ENCODE data around the gene ACAP3.

ACAP3 gene

DNA sequence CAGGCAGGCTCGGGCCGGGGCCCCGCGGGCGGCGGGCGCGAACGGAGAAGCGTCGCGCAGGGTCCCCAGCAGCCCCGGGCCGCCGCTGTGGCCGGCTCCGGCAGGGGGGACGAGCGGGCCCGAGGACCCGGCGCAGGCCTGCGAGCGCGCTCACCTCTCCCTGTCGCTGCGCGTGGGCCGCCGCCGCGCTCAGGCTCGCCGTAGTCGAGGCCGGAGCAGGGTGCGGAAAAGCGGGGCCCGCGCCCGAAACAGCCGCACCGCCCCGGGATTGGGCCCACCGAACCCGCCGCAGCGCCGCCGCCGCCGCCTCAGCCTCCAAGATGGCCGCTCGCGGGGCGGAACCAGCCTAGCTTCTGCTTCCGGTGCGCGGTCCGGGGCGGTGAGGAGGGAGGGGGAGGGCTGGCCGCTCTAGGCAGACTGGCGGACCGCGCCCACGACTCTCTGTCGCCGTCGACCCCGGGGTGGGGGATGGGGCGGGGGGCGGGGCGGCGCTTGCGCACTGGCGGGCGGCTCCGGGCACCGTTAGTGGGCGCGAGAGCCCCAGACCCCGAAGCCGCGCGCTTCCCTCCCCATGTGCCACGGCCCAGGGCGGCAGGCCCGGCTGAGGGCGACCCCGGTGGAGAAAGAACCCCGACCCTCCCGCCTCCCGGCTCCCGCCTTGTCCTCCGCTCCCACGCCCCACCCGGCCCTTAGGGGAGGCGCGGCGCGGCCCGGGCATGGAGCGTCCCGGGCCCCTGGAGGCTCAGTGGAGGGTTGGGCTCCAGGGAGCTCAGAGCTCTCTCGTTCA lies 34.0 kb downstream of the ACAP3 start, which contains the start of gene UBE2J2:
UBE2J2 (minus strand) TSS at position 343 of the 787 bp plus-strand sequence. CDS start 5,862 bp downstream, outside the sequence.
- Histone ChIP-seq H3K79me1 (ENCODE audit: low read depth, low read length) (peaks cover 19% of the 10 kb centered on the region), H2BK12ac (ENCODE audit: low read length) (peak within 1 kb of the TSS; percentile 95), H3K4me2 (ENCODE audit: insufficient read depth, low read length, poor library complexity, severe bottlenecking) (peak within 1 kb of the TSS; percentile 93), H4K8ac (ENCODE audit: low read depth, low read length) (peak within 1 kb of the TSS; percentile 98), H3K4ac (ENCODE audit: low read length) (peak within 1 kb of the TSS; percentile 89), H2BK5ac (ENCODE audit: low read length) (peak within 1 kb of the TSS; percentile 90), H3K36me3 (replicated peaks in 1 of 2; ENCODE audit: control insufficient read depth in 2 of 2, insufficient read depth in 2 of 2, low read length in 2 of 2) (peaks cover 10 to 34% of the 10 kb centered on the region in 2 donors), H3K23ac (ENCODE audit: low read depth, low read length, poor library complexity) (peak within 1 kb of the TSS; percentile 99), H3K27me3 (ENCODE audit: control insufficient read depth in 3 of 3, insufficient read depth in 3 of 3, low read depth in 1 of 3, low read length in 3 of 3) (no peaks in the 10 kb centered on the region), H3K9me3 (replicated peaks in 1 of 2; ENCODE audit: control insufficient read depth in 2 of 2, insufficient read depth in 1 of 2, low read depth in 1 of 2, low read length in 2 of 2) (peaks cover 0 to 2% of the 10 kb centered on the region in 2 donors), H3K27ac (replicated peaks; ENCODE audit: low read length) (peak within 1 kb of the TSS; percentile 22), H3K14ac (ENCODE audit: low read length) (peak within 1 kb of the TSS; percentile 98), H2AK5ac (ENCODE audit: low read depth, low read length) (peak within 1 kb of the TSS; percentile 99), H3K9ac (ENCODE audit: low read depth, low read length, poor library complexity) (peak within 1 kb of the TSS; percentile 96), H4K91ac (ENCODE audit: low read depth, low read length, poor library complexity) (peak within 1 kb of the TSS; percentile 92), H2AFZ (ENCODE audit: low read length) (peak within 1 kb of the TSS; percentile 98), H2BK120ac (ENCODE audit: low read depth, low read length) (peak within 1 kb of the TSS; percentile 87), H2BK15ac (ENCODE audit: low read length) (peak within 1 kb of the TSS; percentile 96), H3K4me1 (ENCODE audit: control insufficient read depth in 2 of 2, insufficient read depth in 1 of 2, low read depth in 1 of 2, low read length in 2 of 2) (peaks cover 14 to 20% of the 10 kb centered on the region in 2 donors), H3K4me3 (ENCODE audit: low read length in 2 of 2) (peak within 1 kb of the TSS; percentile 88 to 97), H3K18ac (ENCODE audit: low read length) (peak within 1 kb of the TSS; percentile 100)
- DNase-seq (ENCODE audit: low spot score) = peak; percentile 91
- no CpG with 5 or more reads among the region's 105 CpGs for WGBS, 2 donors (ENCODE audit: extremely low coverage in 2 of 2, insufficient read length in 2 of 2, insufficient replicate concordance in 1 of 2)

DNA sequence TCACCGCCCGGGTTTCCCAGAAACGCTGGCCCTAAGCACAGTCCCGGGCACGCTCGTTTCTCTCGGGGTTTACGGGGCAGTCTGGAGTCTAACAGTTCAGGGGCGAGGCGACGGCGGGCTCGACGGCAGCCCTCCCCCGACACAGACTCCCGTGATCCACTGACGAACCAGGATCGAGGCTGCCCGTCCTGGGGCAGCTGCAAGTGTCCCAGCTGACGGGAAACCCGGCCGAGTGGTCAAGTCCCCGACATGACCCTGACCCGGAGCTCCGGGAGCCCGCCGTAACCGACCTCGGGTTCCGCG lies 34.6 kb downstream of the ACAP3 start:
- peak overlapping the region; percentile 96 for H3K9ac ChIP-seq (ENCODE audit: low read depth, low read length, poor library complexity)
- no peak overlapping the region for H2BK15ac ChIP-seq (ENCODE audit: low read length)
- peak overlapping the region; percentile 95 for H2AK5ac ChIP-seq (ENCODE audit: low read depth, low read length)
- H3K18ac ChIP-seq (ENCODE audit: low read length) = peak overlapping the region; percentile 94
- peak overlapping the region; percentile 83 for H3K4me2 ChIP-seq (ENCODE audit: insufficient read depth, low read length, poor library complexity, severe bottlenecking)
- peaks cover 10 to 39% of the 10 kb centered on the region in 2 donors for H3K36me3 ChIP-seq (replicated peaks in 1 of 2; ENCODE audit: control insufficient read depth in 2 of 2, insufficient read depth in 2 of 2, low read length in 2 of 2)
- H2AFZ ChIP-seq (ENCODE audit: low read length) = peak overlapping the region; percentile 86
- H3K4me1 ChIP-seq (ENCODE audit: control insufficient read depth in 2 of 2, insufficient read depth in 1 of 2, low read depth in 1 of 2, low read length in 2 of 2) = peaks cover 14 to 20% of the 10 kb centered on the region in 2 donors
- no peak overlapping the region for H3K27ac ChIP-seq (replicated peaks; ENCODE audit: low read length)
- peak overlapping the region; percentile 99 for H3K23ac ChIP-seq (ENCODE audit: low read depth, low read length, poor library complexity)
- peak overlapping the region; percentile 88 to 97 for H3K4me3 ChIP-seq (ENCODE audit: low read length in 2 of 2)
- H3K14ac ChIP-seq (ENCODE audit: low read length) = peak overlapping the region; percentile 56
- no peaks in the 10 kb centered on the region for H3K27me3 ChIP-seq (ENCODE audit: control insufficient read depth in 3 of 3, insufficient read depth in 3 of 3, low read depth in 1 of 3, low read length in 3 of 3)
- H3K79me1 ChIP-seq (ENCODE audit: low read depth, low read length) = peaks cover 23% of the 10 kb centered on the region
- peak overlapping the region; percentile 37 for H3K4ac ChIP-seq (ENCODE audit: low read length)
- no peak overlapping the region for H4K91ac ChIP-seq (ENCODE audit: low read depth, low read length, poor library complexity)
- H2BK120ac ChIP-seq (ENCODE audit: low read depth, low read length) = no peak overlapping the region
- H3K9me3 ChIP-seq (replicated peaks in 1 of 2; ENCODE audit: control insufficient read depth in 2 of 2, insufficient read depth in 1 of 2, low read depth in 1 of 2, low read length in 2 of 2) = peaks cover 0 to 2% of the 10 kb centered on the region in 2 donors
- no peak for DNase-seq (ENCODE audit: low spot score)
- no peak overlapping the region for H4K8ac ChIP-seq (ENCODE audit: low read depth, low read length)
- WGBS, 2 donors (ENCODE audit: extremely low coverage in 2 of 2, insufficient read length in 2 of 2, insufficient replicate concordance in 1 of 2) = no CpG with 5 or more reads among the region's 31 CpGs
- H2BK5ac ChIP-seq (ENCODE audit: low read length) = peak overlapping the region; percentile 90
- no peak overlapping the region for H2BK12ac ChIP-seq (ENCODE audit: low read length)

GRCh38 chr1:1272341-1273208 lies 35.2 kb downstream of the ACAP3 start:
- Histone ChIP-seq H3K27ac (replicated peaks; ENCODE audit: low read length) (no peak overlapping the region), H3K4me3 (ENCODE audit: low read length in 2 of 2) (peak overlapping the region; percentile 88 to 97), H2AFZ (ENCODE audit: low read length) (no peak overlapping the region), H2AK5ac (ENCODE audit: low read depth, low read length) (peak overlapping the region; percentile 95), H3K18ac (ENCODE audit: low read length) (peak overlapping the region; percentile 33), H3K23ac (ENCODE audit: low read depth, low read length, poor library complexity) (peak overlapping the region; percentile 25), H2BK5ac (ENCODE audit: low read length) (peak overlapping the region; percentile 16), H3K79me1 (ENCODE audit: low read depth, low read length) (peaks cover 28% of the 10 kb centered on the region), H2BK12ac (ENCODE audit: low read length) (no peak overlapping the region), H3K4me1 (ENCODE audit: control insufficient read depth in 2 of 2, insufficient read depth in 1 of 2, low read depth in 1 of 2, low read length in 2 of 2) (peaks cover 14 to 20% of the 10 kb centered on the region in 2 donors), H2BK15ac (ENCODE audit: low read length) (no peak overlapping the region), H3K9me3 (replicated peaks in 1 of 2; ENCODE audit: control insufficient read depth in 2 of 2, insufficient read depth in 1 of 2, low read depth in 1 of 2, low read length in 2 of 2) (peaks cover 0 to 2% of the 10 kb centered on the region in 2 donors), H2BK120ac (ENCODE audit: low read depth, low read length) (no peak overlapping the region), H3K27me3 (ENCODE audit: control insufficient read depth in 3 of 3, insufficient read depth in 3 of 3, low read depth in 1 of 3, low read length in 3 of 3) (no peaks in the 10 kb centered on the region), H4K8ac (ENCODE audit: low read depth, low read length) (no peak overlapping the region), H3K4me2 (ENCODE audit: insufficient read depth, low read length, poor library complexity, severe bottlenecking) (peak overlapping the region; percentile 83), H4K91ac (ENCODE audit: low read depth, low read length, poor library complexity) (no peak overlapping the region), H3K36me3 (replicated peaks in 1 of 2; ENCODE audit: control insufficient read depth in 2 of 2, insufficient read depth in 2 of 2, low read length in 2 of 2) (peaks cover 12 to 45% of the 10 kb centered on the region in 2 donors), H3K9ac (ENCODE audit: low read depth, low read length, poor library complexity) (peak overlapping the region; percentile 96), H3K4ac (ENCODE audit: low read length) (peak overlapping the region; percentile 37), H3K14ac (ENCODE audit: low read length) (no peak overlapping the region)
- no peak for DNase-seq (ENCODE audit: low spot score)
- WGBS, 2 donors (ENCODE audit: extremely low coverage in 2 of 2, insufficient read length in 2 of 2, insufficient replicate concordance in 1 of 2) = no CpG with 5 or more reads among the region's 43 CpGs

Measured in neuronal stem cell (in vitro differentiated cells).